Activated B cell treated with CpG ODN at 0.5 μM for 24 hours (primary cell): ENCODE measurements around the gene PUDP. TPM values are rescaled to one million over a fixed set of nuclear protein-coding genes. Genes with fewer than 3 reads are reported as not detected.

Experiments used
- ATAC-seq: fragments of 200-7000 bp; cut with Tn5 transposase; one replicate; pipeline ENCODE4 v1.10.0; 2021; ENCODE audit warnings: low read depth, mild to moderate bottlenecking, moderate library complexity
- CTCF ChIA-PET: fragments of 350-600 bp; sonication (Branson Sonifier 250); formaldehyde crosslinking; loops from one replicate; lab custom pipeline; 2021; ENCODE audit warnings: antibody characterized with exemption; lab: Charles Lee
- POLR2A ChIA-PET: fragments of 350-600 bp; sonication (Branson Sonifier 250); formaldehyde crosslinking; loops from one replicate; lab custom pipeline; 2021; ENCODE audit warnings: antibody characterized with exemption; lab: Charles Lee
- DNase-seq: peaks from one replicate; pipeline ENCODE4 v3.0.0; 2022
- H3K27ac Mint-ChIP-seq: one replicate; pipeline ENCODE4 v1.8.0; 2020; ENCODE audit warnings: mixed read lengths
- H3K27me3 Mint-ChIP-seq: one replicate; pipeline ENCODE4 v1.8.0; 2021; ENCODE audit warnings: mixed read lengths
- H3K36me3 Mint-ChIP-seq: one replicate; pipeline ENCODE4 v1.8.0; 2021; ENCODE audit warnings: low read depth, mixed read lengths
- H3K4me1 Mint-ChIP-seq: one replicate; pipeline ENCODE4 v1.8.0; 2021; ENCODE audit warnings: mixed read lengths
- H3K4me3 Mint-ChIP-seq: one replicate; pipeline ENCODE4 v1.8.0; 2020; ENCODE audit warnings: mild to moderate bottlenecking, mixed read lengths
- H3K9me3 Mint-ChIP-seq: one replicate; pipeline ENCODE4 v1.8.0; 2020; ENCODE audit warnings: mixed read lengths
- intact Hi-C: fragments of 100-400 bp; cut with micrococcal nuclease; formaldehyde crosslinking; loops from one replicate; pipeline ENCODE4 v1.15.1; 2024
- total RNA-seq: library from RNA; stranded (reverse); gene quantifications from 2 replicates; pipeline ENCODE4 v1.2.3, GENCODE V29; 2022
- TF ChIP-seq, protein P1 (sequence below): fragments of 200-600 bp; IDR thresholded peaks from one replicate; pipeline ENCODE4 v1.8.0; 2022; ENCODE audit warnings: antibody characterized with exemption, mild to moderate bottlenecking

Gene PUDP
- total RNA-seq, 1 donor from 2014 or later = 14.0 TPM

DNA sequence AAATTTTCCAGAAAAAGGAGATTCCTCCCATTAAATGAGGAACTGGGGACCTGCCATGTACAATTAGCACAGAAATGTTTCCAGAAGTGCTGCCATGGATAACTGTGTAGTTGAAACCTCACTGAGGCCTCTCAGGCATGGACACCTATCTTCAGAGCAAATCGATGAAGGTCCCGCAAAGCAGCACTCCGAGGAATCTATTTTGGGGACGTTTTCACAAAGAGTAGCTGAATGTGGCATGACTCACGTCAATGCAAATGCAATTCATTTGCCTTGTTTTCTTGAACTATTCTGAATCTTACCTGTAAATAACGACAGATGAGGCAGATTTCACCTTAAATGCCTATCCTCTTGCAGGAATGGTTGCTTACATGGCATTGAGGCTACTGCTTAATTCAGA is 87.5 kb downstream of the PUDP start:
- no peak for ATAC-seq
- peaks cover 53% of the 10 kb centered on the region for H3K4me1 Mint-ChIP-seq
- POLR2A ChIA-PET = no interaction called here
- no peak overlapping the region for H3K27ac Mint-ChIP-seq
- intact Hi-C loops = no loop called here
- peaks cover 9% of the 10 kb centered on the region for H3K36me3 Mint-ChIP-seq
- DNase-seq = no peak
- TF ChIP-seq, protein P1, sequence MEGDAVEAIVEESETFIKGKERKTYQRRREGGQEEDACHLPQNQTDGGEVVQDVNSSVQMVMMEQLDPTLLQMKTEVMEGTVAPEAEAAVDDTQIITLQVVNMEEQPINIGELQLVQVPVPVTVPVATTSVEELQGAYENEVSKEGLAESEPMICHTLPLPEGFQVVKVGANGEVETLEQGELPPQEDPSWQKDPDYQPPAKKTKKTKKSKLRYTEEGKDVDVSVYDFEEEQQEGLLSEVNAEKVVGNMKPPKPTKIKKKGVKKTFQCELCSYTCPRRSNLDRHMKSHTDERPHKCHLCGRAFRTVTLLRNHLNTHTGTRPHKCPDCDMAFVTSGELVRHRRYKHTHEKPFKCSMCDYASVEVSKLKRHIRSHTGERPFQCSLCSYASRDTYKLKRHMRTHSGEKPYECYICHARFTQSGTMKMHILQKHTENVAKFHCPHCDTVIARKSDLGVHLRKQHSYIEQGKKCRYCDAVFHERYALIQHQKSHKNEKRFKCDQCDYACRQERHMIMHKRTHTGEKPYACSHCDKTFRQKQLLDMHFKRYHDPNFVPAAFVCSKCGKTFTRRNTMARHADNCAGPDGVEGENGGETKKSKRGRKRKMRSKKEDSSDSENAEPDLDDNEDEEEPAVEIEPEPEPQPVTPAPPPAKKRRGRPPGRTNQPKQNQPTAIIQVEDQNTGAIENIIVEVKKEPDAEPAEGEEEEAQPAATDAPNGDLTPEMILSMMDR = no peak
- H3K4me3 Mint-ChIP-seq = no peak overlapping the region
- CTCF ChIA-PET = no interaction called here
- no peaks in the 10 kb centered on the region for H3K27me3 Mint-ChIP-seq
- no peaks in the 10 kb centered on the region for H3K9me3 Mint-ChIP-seq

DNA sequence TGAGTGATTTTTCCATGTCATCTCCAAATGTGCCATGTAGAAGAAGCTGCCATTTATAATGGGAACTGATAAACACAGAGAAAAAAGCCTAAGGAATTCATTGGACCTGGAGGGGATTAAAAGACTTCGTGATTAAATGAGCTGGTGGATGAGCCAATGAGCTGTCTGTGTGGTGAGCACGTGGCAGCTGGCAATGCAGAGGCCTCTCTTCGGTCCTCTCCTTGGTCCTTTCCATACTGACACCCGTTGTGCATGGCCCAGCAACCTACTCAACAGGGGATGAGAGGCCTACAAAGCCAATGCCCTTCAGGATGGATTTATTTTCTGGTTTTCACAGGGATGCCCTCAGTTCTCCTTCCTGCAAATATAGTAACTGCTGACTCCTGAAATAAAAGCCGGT is 88.1 kb downstream of the PUDP start:
- POLR2A ChIA-PET = no interaction called here
- TF ChIP-seq, protein P1 = no peak
- intact Hi-C loops = loop anchor here (1.0 kb wide), 2 partner anchors 24 to 321 kb away; no protein-coding TSS in a partner anchor

DNA sequence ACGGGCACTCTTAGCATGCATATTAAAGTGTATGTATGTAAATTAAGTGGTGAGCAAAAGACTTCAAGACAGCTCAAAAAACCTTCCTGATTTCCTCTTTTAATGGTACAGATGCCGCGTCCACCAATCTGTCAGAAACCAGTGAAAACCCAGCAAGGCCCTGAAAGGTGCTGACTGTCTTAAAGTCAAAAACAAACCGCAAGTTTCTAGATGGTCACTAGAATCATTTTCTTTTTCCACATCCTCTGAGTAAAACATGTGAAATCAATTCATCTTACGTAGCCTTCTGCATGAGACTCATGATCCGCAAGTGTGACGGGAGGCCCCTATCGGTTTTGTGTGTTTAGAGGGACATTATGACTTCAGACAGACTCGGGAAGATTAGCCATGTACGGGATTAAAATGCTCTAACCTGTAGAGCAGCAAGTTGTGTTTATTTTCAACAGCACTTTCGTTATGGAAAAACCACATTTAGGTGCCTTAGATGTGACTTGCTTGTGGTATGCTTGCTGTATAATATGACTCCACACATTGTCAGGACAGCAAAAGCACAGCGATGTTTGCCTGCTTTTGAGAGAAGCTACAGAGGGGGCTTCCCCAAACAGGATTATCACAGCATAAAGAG is 88.6 kb downstream of the PUDP start:
- Mint-ChIP-seq H3K27me3 (no peaks in the 10 kb centered on the region), H3K4me1 (peaks cover 63% of the 10 kb centered on the region), H3K36me3 (peaks cover 10% of the 10 kb centered on the region), H3K9me3 (no peaks in the 10 kb centered on the region), H3K4me3 (peak overlapping the region; percentile 33), H3K27ac (peak overlapping the region; percentile 70)
- DNase-seq = no peak
- intact Hi-C loops = loop anchor here (1.0 kb wide), 2 partner anchors 25 to 320 kb away; no protein-coding TSS in a partner anchor
- CTCF ChIA-PET = no interaction called here
- TF ChIP-seq, protein P1 = no peak
- POLR2A ChIA-PET = interaction anchor here (1.1 kb wide), 1 partner anchor 24 kb away, joined by 9 read pairs; no protein-coding TSS in a partner anchor
- peak; percentile 79 for ATAC-seq

More for the DNA sequence above, 88.1 kb downstream of the PUDP start:
- Mint-ChIP-seq H3K27ac (peak overlapping the region; percentile 46), H3K4me1 (peaks cover 58% of the 10 kb centered on the region), H3K4me3 (no peak overlapping the region), H3K27me3 (no peaks in the 10 kb centered on the region), H3K9me3 (no peaks in the 10 kb centered on the region), H3K36me3 (peaks cover 10% of the 10 kb centered on the region)
- CTCF ChIA-PET = no interaction called here
- no peak for DNase-seq
- no peak for ATAC-seq

DNA sequence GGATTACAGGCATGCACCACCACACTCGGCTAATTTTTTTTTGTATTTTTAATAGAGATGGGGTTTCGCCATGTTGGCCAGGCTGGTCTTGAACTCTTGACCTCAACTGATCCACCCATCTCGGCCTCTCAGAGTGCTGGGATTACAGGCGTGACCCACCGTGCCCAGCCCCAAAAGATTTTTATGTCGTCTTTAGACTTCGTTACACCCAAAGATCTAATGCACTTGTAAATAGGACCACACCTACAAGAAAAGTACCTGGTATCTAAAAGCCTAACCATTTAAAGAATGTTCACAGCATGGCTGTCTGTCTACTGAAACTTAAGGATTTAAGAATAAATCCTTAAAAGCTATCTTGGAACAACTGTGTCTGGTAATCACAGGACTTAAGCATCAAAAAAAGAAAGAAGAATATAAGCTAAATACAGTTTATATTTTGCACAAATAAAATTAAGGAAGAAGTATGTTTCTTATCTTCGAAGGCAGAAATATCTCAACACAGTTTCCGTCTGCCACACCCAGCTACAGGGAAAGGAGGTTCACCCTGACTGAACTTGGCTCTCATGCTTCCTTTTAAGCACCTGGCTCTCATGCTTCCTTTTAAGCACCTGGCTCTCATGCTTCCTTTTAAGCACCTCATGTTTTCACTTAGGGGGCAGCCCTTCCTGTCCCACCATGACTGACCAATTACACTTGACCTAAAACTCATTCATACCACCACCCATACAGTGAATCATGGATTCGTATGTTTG is 92.4 kb downstream of the PUDP start:
- ATAC-seq = no peak
- peak overlapping the region; percentile 60 for H3K4me3 Mint-ChIP-seq

More for the DNA sequence above, 92.4 kb downstream of the PUDP start:
- ChIA-PET CTCF (no interaction called here), POLR2A (interaction anchor here (0.6 kb wide), 1 partner anchor 91 kb away, joined by 5 read pairs; no protein-coding TSS in a partner anchor)
- TF ChIP-seq, protein P1 = no peak
- intact Hi-C loops = no loop called here
- peaks cover 73% of the 10 kb centered on the region for H3K4me1 Mint-ChIP-seq
- H3K9me3 Mint-ChIP-seq = no peaks in the 10 kb centered on the region
- peaks cover 20% of the 10 kb centered on the region for H3K36me3 Mint-ChIP-seq
- DNase-seq = no peak
- peak overlapping the region; percentile 68 for H3K27ac Mint-ChIP-seq
- H3K27me3 Mint-ChIP-seq = no peaks in the 10 kb centered on the region
